Kidney (tissue), 14 donors: ENCODE data around the gene FGFR2. TPM values are rescaled to one million over a fixed set of nuclear protein-coding genes. Genes with fewer than 3 reads are reported as not detected.

Experiments used
- DNase-seq, 5 donors: peaks; one replicate each; pipeline ENCODE4 v3.0.0-alpha.2; 2013 to 2020
- FAIRE-seq: peaks from 2 replicates; lab custom pipeline; 2012; peaks lifted over from hg19 to GRCh38; lab: Jason Lieb, UNC
- H3K27ac ChIP-seq, 2 donors: one replicate each; pipeline ENCODE4 v1.7.0; 2013; ENCODE audit warnings: low read depth in 2 of 2, low read length in 2 of 2, inconsistent platforms in 1 of 2
- H3K27me3 ChIP-seq: one replicate; pipeline ENCODE4 v1.7.1; 2013; ENCODE audit warnings: low read length, inconsistent platforms; ENCODE audit not compliant: control insufficient read depth, insufficient read depth
- H3K36me3 ChIP-seq, 3 donors: one replicate each; pipeline versions ENCODE4 v1.7.0 to v1.7.1; 2013; ENCODE audit warnings: low read length in 3 of 3, control low read depth in 1 of 3, inconsistent platforms in 1 of 3; ENCODE audit not compliant: insufficient read depth in 3 of 3, control insufficient read depth in 2 of 3
- H3K4me1 ChIP-seq, 3 donors: one replicate each; pipeline versions ENCODE4 v1.7.0 to v1.7.1; 2013; ENCODE audit warnings: low read length in 3 of 3, inconsistent platforms in 1 of 3, low read depth in 1 of 3; ENCODE audit not compliant: control insufficient read depth in 2 of 3, insufficient read depth in 2 of 3
- H3K4me3 ChIP-seq, 3 donors: one replicate each; pipeline versions ENCODE4 v1.7.0 to v1.8.1; 2013; ENCODE audit warnings: low read length in 3 of 3, control low read depth in 1 of 3, inconsistent platforms in 1 of 3
- H3K9ac ChIP-seq, 3 donors: one replicate each; pipeline versions ENCODE4 v1.7.0 to v1.7.1; 2013; ENCODE audit warnings: low read length in 3 of 3, control low read depth in 1 of 3, inconsistent platforms in 1 of 3
- H3K9me3 ChIP-seq, 3 donors: one replicate each; pipeline versions ENCODE4 v1.7.0 to v1.7.1; 2013; ENCODE audit warnings: low read length in 3 of 3, control low read depth in 1 of 3, inconsistent platforms in 1 of 3; ENCODE audit not compliant: control insufficient read depth in 2 of 3, insufficient read depth in 1 of 3
- intact Hi-C: fragments of 100-400 bp; cut with DNase I; formaldehyde crosslinking; loops from one replicate; pipeline ENCODE4 v1.11.1; 2022
- polyA plus RNA-seq: library from polyadenylated mRNA; stranded (reverse); fragments of 350-450 nt; fragmentation: Illumina TruSeq; extraction: RNeasy Lipid Tissue Mini Kit (QIAGEN cat#74804); gene quantifications from one replicate; pipeline ENCODE4 v1.2.3, GENCODE V29; 2014; ENCODE audit warnings: low read depth, low replicate concordance; ENCODE audit not compliant: insufficient read depth
- total RNA-seq: library from RNA; stranded (reverse); fragmentation: NEBNext Ultra II Directional; extraction: Animal tissue kit (Norgen Biotek cat#: 25700); gene quantifications from one replicate; pipeline ENCODE4 v1.2.1, GENCODE V29; 2021
- TF ChIP-seq, protein P1 (sequence below): IDR thresholded peaks from 3 replicates; pipeline ENCODE4 v1.5.1; 2012; ENCODE audit warnings: mild to moderate bottlenecking, moderate library complexity, borderline replicate concordance; ENCODE audit not compliant: insufficient read depth; ENCODE audit errors: extremely low read depth
- donor health status: control.
- donor health status: control.
- donor health status: control.
- donor health status: control.
- donor health status: control.
- donor health status: DM: yes; HTN: yes; CAD: no.
- donor health status: Normal renal cell carcinoma (clear cell type).

FGFR2 gene
- total and polyA plus RNA-seq, 2 donors from 2014 or later = 20.2 to 59.4 TPM

DNA sequence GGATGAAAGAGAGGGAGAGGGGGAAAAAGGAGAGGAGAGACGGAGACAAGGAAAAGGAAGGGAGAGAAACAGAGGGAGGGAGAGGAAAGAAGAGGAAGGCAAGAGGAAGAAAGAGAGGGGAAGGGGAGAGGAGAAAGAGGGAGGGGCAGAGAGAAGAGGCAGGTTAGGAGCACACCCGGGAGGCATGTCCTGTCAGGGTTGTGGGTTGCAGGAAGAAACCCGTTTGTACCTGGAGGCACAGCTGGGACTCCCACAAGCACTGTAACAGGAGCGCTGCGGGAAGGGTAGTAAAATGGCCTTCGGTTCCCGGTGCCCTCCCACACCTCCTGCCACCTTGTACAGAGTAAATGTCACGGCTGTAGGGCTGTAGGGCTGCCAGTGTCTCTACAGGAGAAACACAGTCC is 24.7 kb downstream of the FGFR2 start:
- no peak overlapping the region for H3K9ac ChIP-seq

DNA sequence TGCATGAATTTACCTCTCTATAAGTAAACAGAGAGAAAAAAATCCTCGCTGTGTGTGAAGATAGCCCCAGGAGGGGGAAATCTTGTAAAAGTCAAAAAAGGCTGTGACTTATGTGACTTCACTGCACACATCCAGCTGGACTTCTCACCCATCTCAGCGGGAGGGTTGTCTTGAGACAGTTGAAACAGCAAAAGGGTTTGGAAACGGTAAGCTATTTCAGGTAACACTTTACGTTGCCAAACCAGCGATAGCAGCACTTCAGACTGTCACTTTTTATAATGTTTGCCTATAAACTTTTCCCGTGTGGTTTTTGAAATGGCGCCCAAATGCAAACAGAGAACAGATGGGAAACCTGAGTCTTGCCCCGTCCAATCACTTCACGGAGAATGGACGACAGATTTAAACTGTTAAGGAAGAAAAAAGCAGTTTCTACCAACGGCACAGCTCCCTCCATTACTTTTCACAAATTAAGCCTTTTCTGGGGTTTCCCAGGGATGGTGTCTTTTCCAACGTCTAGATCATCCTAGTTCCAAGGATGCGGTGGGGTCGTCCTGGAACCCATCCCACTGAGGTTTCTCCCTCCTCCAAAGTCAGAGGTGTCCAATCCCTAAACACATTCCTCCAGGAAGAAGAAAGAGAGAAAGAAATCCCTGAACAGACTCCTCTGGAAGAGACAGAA is 25.2 kb downstream of the FGFR2 start:
- intact Hi-C loops = no loop called here
- no peak for FAIRE-seq
- H3K27ac ChIP-seq = no peak overlapping the region
- peaks cover 0 to 2% (median 0%) of the 10 kb centered on the region in 3 donors for H3K4me1 ChIP-seq
- no peaks in the 10 kb centered on the region for H3K27me3 ChIP-seq
- H3K36me3 ChIP-seq = no peaks in the 10 kb centered on the region
- H3K9me3 ChIP-seq = no peaks in the 10 kb centered on the region
- H3K4me3 ChIP-seq = no peak overlapping the region
- H3K9ac ChIP-seq = no peak overlapping the region
- TF ChIP-seq, protein P1, sequence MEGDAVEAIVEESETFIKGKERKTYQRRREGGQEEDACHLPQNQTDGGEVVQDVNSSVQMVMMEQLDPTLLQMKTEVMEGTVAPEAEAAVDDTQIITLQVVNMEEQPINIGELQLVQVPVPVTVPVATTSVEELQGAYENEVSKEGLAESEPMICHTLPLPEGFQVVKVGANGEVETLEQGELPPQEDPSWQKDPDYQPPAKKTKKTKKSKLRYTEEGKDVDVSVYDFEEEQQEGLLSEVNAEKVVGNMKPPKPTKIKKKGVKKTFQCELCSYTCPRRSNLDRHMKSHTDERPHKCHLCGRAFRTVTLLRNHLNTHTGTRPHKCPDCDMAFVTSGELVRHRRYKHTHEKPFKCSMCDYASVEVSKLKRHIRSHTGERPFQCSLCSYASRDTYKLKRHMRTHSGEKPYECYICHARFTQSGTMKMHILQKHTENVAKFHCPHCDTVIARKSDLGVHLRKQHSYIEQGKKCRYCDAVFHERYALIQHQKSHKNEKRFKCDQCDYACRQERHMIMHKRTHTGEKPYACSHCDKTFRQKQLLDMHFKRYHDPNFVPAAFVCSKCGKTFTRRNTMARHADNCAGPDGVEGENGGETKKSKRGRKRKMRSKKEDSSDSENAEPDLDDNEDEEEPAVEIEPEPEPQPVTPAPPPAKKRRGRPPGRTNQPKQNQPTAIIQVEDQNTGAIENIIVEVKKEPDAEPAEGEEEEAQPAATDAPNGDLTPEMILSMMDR = no peak
- DNase-seq = peak in 1 of 5 donors; percentile 59

More for the DNA sequence above, 24.7 kb downstream of the FGFR2 start:
- Histone ChIP-seq H3K36me3 (no peaks in the 10 kb centered on the region), H3K4me1 (peaks cover 0 to 6% (median 0%) of the 10 kb centered on the region in 3 donors), H3K27me3 (no peaks in the 10 kb centered on the region), H3K27ac (no peak overlapping the region), H3K4me3 (no peak overlapping the region), H3K9me3 (no peaks in the 10 kb centered on the region)
- FAIRE-seq = no peak
- intact Hi-C loops = no loop called here
- TF ChIP-seq, protein P1 = no peak
- peak in 1 of 5 donors; percentile 35 for DNase-seq

DNA sequence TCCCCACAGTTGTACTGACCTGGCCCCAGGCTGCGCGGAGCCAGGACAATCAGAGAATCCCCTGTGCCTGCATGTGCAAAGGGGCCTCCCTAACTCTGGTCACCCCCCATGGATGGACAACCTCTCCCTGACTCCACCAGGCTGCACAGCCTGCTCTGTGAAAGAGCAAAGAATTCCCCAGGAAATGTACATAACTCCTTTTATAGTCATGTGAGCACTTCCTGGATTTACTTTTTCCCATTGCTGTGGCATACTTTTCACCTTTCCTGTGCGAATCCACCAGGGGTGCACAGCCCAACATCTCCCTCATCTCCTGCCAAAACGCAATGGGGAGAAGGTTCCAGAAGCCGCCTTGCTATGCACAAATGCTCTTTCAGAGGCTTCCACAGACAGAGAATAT is 27.9 kb downstream of the FGFR2 start:
- no peak overlapping the region for H3K4me3 ChIP-seq
- DNase-seq = no peak
- H3K9ac ChIP-seq = no peak overlapping the region
- intact Hi-C loops = no loop called here
- H3K27ac ChIP-seq = no peak overlapping the region
- H3K9me3 ChIP-seq = no peaks in the 10 kb centered on the region
- peaks cover 0 to 2% (median 0%) of the 10 kb centered on the region in 3 donors for H3K4me1 ChIP-seq
- no peaks in the 10 kb centered on the region for H3K36me3 ChIP-seq
- FAIRE-seq = no peak
- TF ChIP-seq, protein P1 = no peak
- no peaks in the 10 kb centered on the region for H3K27me3 ChIP-seq

DNA sequence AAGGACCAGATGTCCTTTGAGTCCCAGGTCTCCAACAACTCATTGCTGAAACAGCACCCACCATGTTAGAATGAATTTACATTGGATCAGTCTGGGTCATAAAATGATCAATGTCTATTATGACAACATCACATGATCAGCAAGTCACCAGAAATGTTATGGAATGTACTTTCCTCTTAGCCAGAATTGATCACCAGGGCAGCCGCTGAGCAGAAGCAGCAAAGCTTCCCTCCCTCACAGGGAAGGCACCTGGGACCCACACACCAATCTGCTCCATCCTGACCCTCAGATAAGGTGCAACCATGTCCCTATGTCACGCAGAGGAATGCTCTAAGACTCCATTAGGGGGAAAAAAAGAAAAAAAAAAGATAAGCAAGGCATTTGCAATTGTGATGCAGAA is 30.0 kb downstream of the FGFR2 start:
- Histone ChIP-seq H3K4me1 (no peaks in the 10 kb centered on the region), H3K27me3 (no peaks in the 10 kb centered on the region), H3K36me3 (peaks cover 0 to 3% (median 0%) of the 10 kb centered on the region in 3 donors), H3K9me3 (no peaks in the 10 kb centered on the region), H3K27ac (no peak overlapping the region), H3K9ac (no peak overlapping the region), H3K4me3 (no peak overlapping the region)
- intact Hi-C loops = no loop called here
- DNase-seq (no peak), FAIRE-seq (no peak)
- TF ChIP-seq, protein P1 = no peak
